HL-60 (cell line): ENCODE measurements around the gene TIE1.

Source experiments
- DNase-seq, 2 experiments: peaks; one replicate each; pipeline ENCODE4 v3.0.0-alpha.2; 2010 to 2020; ENCODE audit warnings: low read depth in 1 of 2, low spot score in 1 of 2
- H3K27ac ChIP-seq: fragments of 250-450 bp; sonication (Bioruptor Pico); replicated peaks from 2 replicates; pipeline ENCODE4 v1.5.1; 2020; ENCODE audit warnings: mild to moderate bottlenecking, moderate library complexity
- H3K27me3 ChIP-seq: fragments of 250-450 bp; sonication (Bioruptor Pico); 2 replicates; pipeline ENCODE4 v1.5.1; 2021; ENCODE audit warnings: mild to moderate bottlenecking, moderate library complexity; ENCODE audit not compliant: insufficient read depth, poor library complexity, severe bottlenecking
- H3K4me3 ChIP-seq: replicated peaks from 2 replicates; pipeline ENCODE4 v1.5.1; 2011; ENCODE audit warnings: mild to moderate bottlenecking, control low read depth, low read length; ENCODE audit not compliant: insufficient read depth
- GABPA ChIP-seq: IDR thresholded peaks from 2 replicates; pipeline ENCODE4 v1.6.1; 2012; ENCODE audit warnings: low read depth
- POLR2AphosphoS5 ChIP-seq: IDR thresholded peaks from 2 replicates; pipeline ENCODE4 v1.6.1; 2012; ENCODE audit warnings: low read depth
- REST ChIP-seq: IDR thresholded peaks from 2 replicates; pipeline ENCODE4 v1.6.1; 2012; ENCODE audit warnings: low read depth; ENCODE audit not compliant: insufficient replicate concordance
- SPI1 ChIP-seq: IDR thresholded peaks from 2 replicates; pipeline ENCODE4 v1.6.1; 2012; ENCODE audit warnings: low read depth, mild to moderate bottlenecking, borderline replicate concordance
- TF ChIP-seq, protein P1 (sequence below): IDR thresholded peaks from one replicate; pipeline ENCODE4 v1.5.1; 2011; ENCODE audit warnings: low read length, control low read depth, inconsistent platforms; ENCODE audit not compliant: insufficient read depth

The TIE1 gene

GRCh38 chr1:43285269-43285990 is 15.4 kb upstream of the TIE1 start, which contains the start of gene C1orf210:
Gene C1orf210, minus strand, starts transcription at chr1:43285581. Its CDS starts 2,311 bp downstream, at chr1:43283270.
- Histone ChIP-seq H3K4me3 (no peak within 1 kb of the TSS), H3K27ac (no peak within 1 kb of the TSS)

DNA sequence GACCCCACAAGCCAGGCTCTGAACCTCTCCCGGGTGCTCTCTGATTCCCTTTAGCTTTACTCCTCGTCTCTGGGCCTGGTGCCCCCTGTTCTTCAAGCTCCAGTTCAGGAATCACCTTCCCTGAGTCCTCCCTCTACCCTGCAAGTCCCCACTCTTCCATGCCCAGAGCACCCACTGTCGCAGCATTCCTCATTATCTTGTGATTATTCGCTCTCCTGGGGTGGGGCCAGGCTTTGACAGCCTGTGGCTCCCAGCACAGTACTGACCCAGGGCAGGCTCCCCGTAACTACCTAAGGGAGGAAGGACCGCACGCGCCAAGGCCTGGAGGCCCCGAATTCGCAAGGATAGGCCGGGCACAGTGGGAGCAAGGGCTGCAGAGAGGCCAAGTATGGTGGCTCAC is 14.7 kb upstream of the TIE1 start:
- no peak for TF ChIP-seq GABPA
- TF ChIP-seq, protein P1, sequence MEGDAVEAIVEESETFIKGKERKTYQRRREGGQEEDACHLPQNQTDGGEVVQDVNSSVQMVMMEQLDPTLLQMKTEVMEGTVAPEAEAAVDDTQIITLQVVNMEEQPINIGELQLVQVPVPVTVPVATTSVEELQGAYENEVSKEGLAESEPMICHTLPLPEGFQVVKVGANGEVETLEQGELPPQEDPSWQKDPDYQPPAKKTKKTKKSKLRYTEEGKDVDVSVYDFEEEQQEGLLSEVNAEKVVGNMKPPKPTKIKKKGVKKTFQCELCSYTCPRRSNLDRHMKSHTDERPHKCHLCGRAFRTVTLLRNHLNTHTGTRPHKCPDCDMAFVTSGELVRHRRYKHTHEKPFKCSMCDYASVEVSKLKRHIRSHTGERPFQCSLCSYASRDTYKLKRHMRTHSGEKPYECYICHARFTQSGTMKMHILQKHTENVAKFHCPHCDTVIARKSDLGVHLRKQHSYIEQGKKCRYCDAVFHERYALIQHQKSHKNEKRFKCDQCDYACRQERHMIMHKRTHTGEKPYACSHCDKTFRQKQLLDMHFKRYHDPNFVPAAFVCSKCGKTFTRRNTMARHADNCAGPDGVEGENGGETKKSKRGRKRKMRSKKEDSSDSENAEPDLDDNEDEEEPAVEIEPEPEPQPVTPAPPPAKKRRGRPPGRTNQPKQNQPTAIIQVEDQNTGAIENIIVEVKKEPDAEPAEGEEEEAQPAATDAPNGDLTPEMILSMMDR, result no peak
- TF ChIP-seq POLR2AphosphoS5, result no peak
- no peak for TF ChIP-seq SPI1
- no peak for TF ChIP-seq REST
- DNase-seq, result no peak

More at GRCh38 chr1:43285269-43285990, 15.4 kb upstream of the TIE1 start, which contains the start of gene C1orf210:
- no peak for DNase-seq
- no peaks in the 10 kb centered on the region for H3K27me3 ChIP-seq
- TF ChIP-seq REST (no peak), POLR2AphosphoS5 (no peak), SPI1 (no peak), GABPA (no peak)
- TF ChIP-seq, protein P1, result no peak

DNA sequence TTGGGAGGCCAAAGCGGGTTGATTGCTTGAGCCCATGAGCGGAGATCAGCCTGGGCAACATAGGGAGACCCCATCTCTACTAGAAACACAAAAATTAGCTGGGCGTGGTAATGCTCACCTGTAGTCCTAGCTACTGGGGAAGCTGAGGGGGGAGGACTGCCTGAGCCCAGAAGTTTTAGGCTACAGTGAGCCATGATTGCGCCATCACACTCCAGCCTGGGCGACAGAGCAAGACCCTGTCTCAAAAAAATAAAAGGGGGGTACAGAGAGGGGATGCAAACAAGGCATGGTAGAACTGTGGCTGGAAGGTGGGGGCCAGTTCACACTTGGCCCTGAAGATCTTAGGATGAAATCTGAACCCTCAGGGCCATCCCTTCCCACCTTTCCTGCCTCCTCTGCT is 14.2 kb upstream of the TIE1 start:
- H3K27ac ChIP-seq, result no peak overlapping the region
- TF ChIP-seq REST (no peak), SPI1 (no peak), POLR2AphosphoS5 (no peak), GABPA (no peak)
- TF ChIP-seq, protein P1, result no peak
- DNase-seq, result no peak

More for the DNA sequence above, 14.7 kb upstream of the TIE1 start:
- Histone ChIP-seq H3K27ac (no peak overlapping the region), H3K27me3 (no peaks in the 10 kb centered on the region), H3K4me3 (no peak overlapping the region)

More for the DNA sequence above, 14.2 kb upstream of the TIE1 start:
- H3K4me3 ChIP-seq, result no peak overlapping the region
- no peaks in the 10 kb centered on the region for H3K27me3 ChIP-seq
